ENCODE data around the gene SH2D1B. TPM values are rescaled to one million over a fixed set of nuclear protein-coding genes. Genes with fewer than 3 reads are reported as not detected.

Gene SH2D1B
- polyA plus RNA-seq, 3 donors = 0.07 to 0.90 (median 0.09) TPM

DNA sequence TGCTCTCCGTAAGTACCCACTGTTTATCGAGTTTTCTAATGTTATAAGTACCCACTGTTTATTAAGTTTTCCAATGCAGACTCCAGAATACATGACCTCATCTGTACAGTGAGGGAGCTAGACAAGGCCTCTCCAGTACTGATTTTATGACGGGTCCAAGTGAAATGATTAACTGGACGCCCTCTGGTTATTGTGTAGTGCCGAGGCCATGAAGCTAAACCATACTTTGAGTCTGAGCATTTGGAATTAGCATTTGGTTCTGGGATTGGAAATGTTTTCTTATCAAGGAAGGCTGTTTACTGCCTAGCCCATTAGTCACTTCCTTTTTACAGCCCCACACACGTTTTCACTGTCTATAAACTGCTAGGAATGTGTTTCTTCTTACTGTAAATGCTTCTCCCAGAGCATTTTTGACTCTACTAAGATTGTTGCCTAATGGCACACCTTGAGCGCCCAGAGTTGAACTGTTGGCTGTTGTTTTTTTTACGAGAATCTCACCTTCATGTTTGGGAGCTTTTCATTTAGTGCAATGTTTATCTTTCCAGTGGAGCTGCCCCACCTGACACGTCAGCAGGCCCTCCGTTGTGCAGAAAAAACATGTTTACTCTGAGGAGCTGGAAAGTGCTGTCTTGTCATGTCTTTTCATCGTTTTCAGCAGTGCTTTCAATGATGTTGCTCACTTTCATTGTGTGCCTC is 62.2 kb downstream of the SH2D1B start:
- WGBS, 3 donors = 60 to 72% (median 63%) methylated on average over 11 of the region's 11 CpGs
- no peak overlapping the region for H3K27ac ChIP-seq (ENCODE audit: low read depth, low read length)

GRCh38 chr1:162347281-162347680 is 64.7 kb downstream of the SH2D1B start:
- WGBS, 3 donors = 29 to 62% (median 61%) methylated on average over 3 of the region's 3 CpGs
- no peak overlapping the region for H3K27ac ChIP-seq (ENCODE audit: low read depth, low read length)

Other genes starting within 250 kb of the SH2D1B start
- not detected for gene SPATA46, start 35.3 kb downstream of the SH2D1B start, polyA plus RNA-seq
- 1 to 10 TPM; 1.1 to 2.1 (median 1.5) TPM for gene C1orf226, start 30.4 kb downstream of the SH2D1B start, polyA plus RNA-seq
- gene UHMK1, start 85.7 kb upstream of the SH2D1B start, polyA plus RNA-seq = 10 to 100 TPM in 2 of 3 donors, 1 to 10 TPM in 1; 6.9 to 23.8 (median 20.2) TPM
- gene UAP1, start 149.6 kb upstream of the SH2D1B start, polyA plus RNA-seq = 100 to 1,000 TPM in 2 of 3 donors, 10 to 100 TPM in 1; 50.6 to 212 (median 157) TPM
- 100 to 1,000 TPM in 1 of 3 donors, 10 to 100 TPM in 1, 1 to 10 TPM in 1; 1.9 to 101 (median 26.4) TPM for gene DDR2, start 220.3 kb upstream of the SH2D1B start, polyA plus RNA-seq